Measurements from ENCODE around the gene RPH3AL. TPM values are rescaled to one million over a fixed set of nuclear protein-coding genes. Genes with fewer than 3 reads are reported as not detected.

RPH3AL gene
- total RNA-seq, 1 experiment from 2014 or later, result 2.6 TPM

GRCh38 chr17:337866-338265 is 14.7 kb downstream of the RPH3AL start:
- Histone ChIP-seq H3K27me3 (no peaks in the 10 kb centered on the region), H3K27ac (no peak overlapping the region), H3K4me1 (peaks cover 13% of the 10 kb centered on the region), H3K4me3 (no peak overlapping the region), H3K9me3 (replicated peaks) (no peaks in the 10 kb centered on the region), H3K36me3 (no peaks in the 10 kb centered on the region)
- no peak for DNase-seq

GRCh38 chr17:337453-337852 is 15.2 kb downstream of the RPH3AL start:
- no peak for DNase-seq
- Histone ChIP-seq H3K36me3 (no peaks in the 10 kb centered on the region), H3K27me3 (no peaks in the 10 kb centered on the region), H3K9me3 (replicated peaks) (no peaks in the 10 kb centered on the region), H3K4me1 (peaks cover 13% of the 10 kb centered on the region), H3K4me3 (no peak overlapping the region), H3K27ac (no peak overlapping the region)

GRCh38 chr17:337022-337420 is 15.6 kb downstream of the RPH3AL start:
- H3K4me3 ChIP-seq, result no peak overlapping the region
- no peaks in the 10 kb centered on the region for H3K9me3 ChIP-seq (replicated peaks)
- H3K4me1 ChIP-seq, result peaks cover 13% of the 10 kb centered on the region
- H3K36me3 ChIP-seq, result no peaks in the 10 kb centered on the region
- H3K27ac ChIP-seq, result no peak overlapping the region
- no peaks in the 10 kb centered on the region for H3K27me3 ChIP-seq
- DNase-seq, result no peak

GRCh38 chr17:336110-337021 is 16.2 kb downstream of the RPH3AL start:
- Histone ChIP-seq H3K4me3 (no peak overlapping the region), H3K27ac (no peak overlapping the region), H3K4me1 (peaks cover 13% of the 10 kb centered on the region), H3K9me3 (replicated peaks) (no peaks in the 10 kb centered on the region), H3K27me3 (no peaks in the 10 kb centered on the region), H3K36me3 (no peaks in the 10 kb centered on the region)
- DNase-seq, result peak; percentile 64 to 68

- no peak overlapping the region for H3K4me3 ChIP-seq
- H3K36me3 ChIP-seq, result no peaks in the 10 kb centered on the region
- peak in 1 of 2 experiments; percentile 23 for DNase-seq
Observed at GRCh38 chr17:335691-336090, 16.9 kb downstream of the RPH3AL start.

GRCh38 chr17:334974-335481 is 17.6 kb downstream of the RPH3AL start:
- H3K27ac ChIP-seq, result no peak overlapping the region
- DNase-seq, result no peak

More at GRCh38 chr17:335691-336090, 16.9 kb downstream of the RPH3AL start:
- Histone ChIP-seq H3K27me3 (no peaks in the 10 kb centered on the region), H3K4me1 (peaks cover 13% of the 10 kb centered on the region), H3K27ac (no peak overlapping the region), H3K9me3 (replicated peaks) (no peaks in the 10 kb centered on the region)

GRCh38 chr17:333626-334396 is 18.8 kb downstream of the RPH3AL start:
- no peaks in the 10 kb centered on the region for H3K9me3 ChIP-seq (replicated peaks)
- peak; percentile 73 to 78 for DNase-seq

More at GRCh38 chr17:334974-335481, 17.6 kb downstream of the RPH3AL start:
- H3K27me3 ChIP-seq, result no peaks in the 10 kb centered on the region
- H3K4me3 ChIP-seq, result no peak overlapping the region
- no peaks in the 10 kb centered on the region for H3K36me3 ChIP-seq
- no peaks in the 10 kb centered on the region for H3K9me3 ChIP-seq (replicated peaks)
- H3K4me1 ChIP-seq, result peaks cover 13% of the 10 kb centered on the region

GRCh38 chr17:332558-333322 is 19.9 kb downstream of the RPH3AL start:
- peak; percentile 39 to 43 for DNase-seq
- Histone ChIP-seq H3K27me3 (no peaks in the 10 kb centered on the region), H3K27ac (peak overlapping the region; percentile 67), H3K4me1 (peaks cover 13% of the 10 kb centered on the region), H3K4me3 (peak overlapping the region; percentile 28), H3K9me3 (replicated peaks) (no peaks in the 10 kb centered on the region), H3K36me3 (no peaks in the 10 kb centered on the region)

More at GRCh38 chr17:333626-334396, 18.8 kb downstream of the RPH3AL start:
- Histone ChIP-seq H3K36me3 (no peaks in the 10 kb centered on the region), H3K4me1 (peaks cover 13% of the 10 kb centered on the region), H3K27me3 (no peaks in the 10 kb centered on the region), H3K27ac (peak overlapping the region; percentile 67; the same call in 1 of the 2 replicates), H3K4me3 (peak overlapping the region; percentile 25)

- H3K27ac ChIP-seq, result peak overlapping the region; percentile 67
- H3K4me3 ChIP-seq, result no peak overlapping the region
- H3K27me3 ChIP-seq, result no peaks in the 10 kb centered on the region
- peaks cover 13% of the 10 kb centered on the region for H3K4me1 ChIP-seq
- no peak for DNase-seq
- no peaks in the 10 kb centered on the region for H3K9me3 ChIP-seq (replicated peaks)
- no peaks in the 10 kb centered on the region for H3K36me3 ChIP-seq
Observed at GRCh38 chr17:332023-332422, 20.6 kb downstream of the RPH3AL start.

- Histone ChIP-seq H3K4me1 (peaks cover 9% of the 10 kb centered on the region), H3K36me3 (no peaks in the 10 kb centered on the region), H3K27me3 (no peaks in the 10 kb centered on the region), H3K9me3 (replicated peaks) (no peaks in the 10 kb centered on the region), H3K27ac (peak overlapping the region; percentile 67; the same call in 1 of the 2 replicates), H3K4me3 (no peak overlapping the region)
- DNase-seq, result peak; percentile 9 to 20
Observed at GRCh38 chr17:330993-331701, 21.5 kb downstream of the RPH3AL start.

- no peaks in the 10 kb centered on the region for H3K27me3 ChIP-seq
- no peak for DNase-seq
- H3K9me3 ChIP-seq (replicated peaks), result no peaks in the 10 kb centered on the region
- H3K4me3 ChIP-seq, result no peak overlapping the region
- H3K36me3 ChIP-seq, result no peaks in the 10 kb centered on the region
- peaks cover 6% of the 10 kb centered on the region for H3K4me1 ChIP-seq
- H3K27ac ChIP-seq, result no peak overlapping the region
Observed at GRCh38 chr17:329784-330420, 22.7 kb downstream of the RPH3AL start.

GRCh38 chr17:327971-328370 is 24.6 kb downstream of the RPH3AL start:
- Histone ChIP-seq H3K27me3 (no peaks in the 10 kb centered on the region), H3K4me3 (no peak overlapping the region), H3K9me3 (replicated peaks) (no peaks in the 10 kb centered on the region), H3K36me3 (no peaks in the 10 kb centered on the region), H3K27ac (no peak overlapping the region), H3K4me1 (no peaks in the 10 kb centered on the region; the same call in 1 of the 2 replicates)
- DNase-seq, result no peak

GRCh38 chr17:327296-327695 is 25.3 kb downstream of the RPH3AL start:
- no peak for DNase-seq
- Histone ChIP-seq H3K36me3 (no peaks in the 10 kb centered on the region), H3K9me3 (replicated peaks) (no peaks in the 10 kb centered on the region), H3K4me1 (no peaks in the 10 kb centered on the region; the same call in 1 of the 2 replicates), H3K4me3 (no peak overlapping the region), H3K27me3 (no peaks in the 10 kb centered on the region), H3K27ac (no peak overlapping the region)
